HG03066 (cell line): ENCODE measurements around the gene LRRC37A.
"Not testable (repeated sequence)": the region's sequence is repeated elsewhere in the genome, so short reads cannot be mapped to it uniquely, and the experiment has no call there.

Experiments
- ATAC-seq: cut with Tn5 transposase; IDR thresholded peaks from one replicate; pipeline ENCODE4 v1.9.1; 2021; ENCODE audit warnings: low read depth; ENCODE audit not compliant: unreplicated experiment

The LRRC37A gene

DNA sequence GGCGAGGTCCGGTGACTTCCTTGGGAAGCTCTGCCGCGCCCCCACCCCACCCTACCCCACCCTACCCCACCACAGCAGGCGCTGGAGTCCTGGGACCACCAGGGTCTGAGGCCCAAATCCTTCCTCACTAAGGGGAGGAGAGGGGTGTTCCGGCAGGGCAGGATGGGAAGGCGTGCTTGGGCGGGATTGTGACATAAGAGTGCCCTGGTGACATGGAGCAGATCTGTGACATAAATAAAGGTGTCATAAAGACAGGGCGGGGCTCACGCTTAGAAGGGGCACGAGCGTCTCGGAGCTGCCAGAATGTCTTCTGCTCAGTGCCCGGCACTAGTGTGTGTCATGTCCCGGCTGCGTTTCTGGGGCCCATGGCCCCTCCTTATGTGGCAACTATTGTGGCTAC is at the start of gene LRRC37A:
LRRC37A (plus strand) TSS at position 301 of the 400 bp plus-strand sequence; CDS start at position 304, 3 bp downstream.
- not testable (repeated sequence) for ATAC-seq

DNA sequence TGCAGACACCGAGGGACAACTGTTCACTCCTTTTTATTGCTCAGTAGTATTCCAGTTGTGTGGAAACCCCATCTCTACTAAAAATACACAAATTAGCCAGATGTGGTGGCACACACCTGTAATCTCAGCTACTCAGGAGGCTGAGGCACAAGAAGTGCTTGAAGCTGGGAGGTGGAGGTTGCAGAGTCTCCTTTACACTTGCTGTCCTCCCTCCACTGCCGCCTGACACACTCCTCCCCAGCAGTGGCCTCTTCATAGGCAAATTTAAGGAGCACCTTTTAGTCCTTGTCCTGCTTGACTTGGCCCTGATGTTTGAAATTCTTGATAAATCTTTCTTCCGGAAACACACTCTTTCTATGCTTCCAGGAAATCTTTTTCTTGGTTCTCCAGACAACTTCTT is 45.8 kb upstream of the LRRC37A start:
- not testable (repeated sequence) for ATAC-seq

DNA sequence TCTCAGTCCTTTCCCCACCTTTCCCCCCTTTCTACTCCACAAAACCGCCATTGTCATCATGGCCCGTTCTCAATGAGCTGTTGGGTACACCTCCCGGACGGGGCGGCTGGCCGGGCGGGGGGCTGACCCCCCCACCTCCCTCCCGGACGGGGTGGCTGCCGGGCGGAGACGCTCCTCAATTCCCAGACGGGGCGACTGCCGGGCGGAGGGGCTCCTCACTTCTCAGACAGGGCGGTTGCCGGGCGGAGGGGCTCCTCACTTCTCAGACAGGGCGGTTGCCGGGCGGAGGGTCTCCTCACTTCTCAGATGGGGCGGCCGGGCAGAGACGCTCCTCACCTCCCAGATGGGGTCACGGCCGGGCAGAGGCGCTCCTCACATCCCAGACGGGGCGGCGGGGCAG is 42.1 kb upstream of the LRRC37A start:
- not testable (repeated sequence) for ATAC-seq

- not testable (repeated sequence) for ATAC-seq
Measured at GRCh38 chr17:46253722-46254121, 41.2 kb upstream of the LRRC37A start.

GRCh38 chr17:46254215-46254614 is 40.7 kb upstream of the LRRC37A start:
- not testable (repeated sequence) for ATAC-seq

- ATAC-seq, result not testable (repeated sequence)
Measured at GRCh38 chr17:46256369-46256768, 38.6 kb upstream of the LRRC37A start.

GRCh38 chr17:46259845-46260661 is 34.9 kb upstream of the LRRC37A start:
- ATAC-seq, result not testable (repeated sequence)

GRCh38 chr17:46262271-46262670 is 32.7 kb upstream of the LRRC37A start:
- no peak for ATAC-seq

- no peak for ATAC-seq
Measured at GRCh38 chr17:46264456-46265198, 30.3 kb upstream of the LRRC37A start.

DNA sequence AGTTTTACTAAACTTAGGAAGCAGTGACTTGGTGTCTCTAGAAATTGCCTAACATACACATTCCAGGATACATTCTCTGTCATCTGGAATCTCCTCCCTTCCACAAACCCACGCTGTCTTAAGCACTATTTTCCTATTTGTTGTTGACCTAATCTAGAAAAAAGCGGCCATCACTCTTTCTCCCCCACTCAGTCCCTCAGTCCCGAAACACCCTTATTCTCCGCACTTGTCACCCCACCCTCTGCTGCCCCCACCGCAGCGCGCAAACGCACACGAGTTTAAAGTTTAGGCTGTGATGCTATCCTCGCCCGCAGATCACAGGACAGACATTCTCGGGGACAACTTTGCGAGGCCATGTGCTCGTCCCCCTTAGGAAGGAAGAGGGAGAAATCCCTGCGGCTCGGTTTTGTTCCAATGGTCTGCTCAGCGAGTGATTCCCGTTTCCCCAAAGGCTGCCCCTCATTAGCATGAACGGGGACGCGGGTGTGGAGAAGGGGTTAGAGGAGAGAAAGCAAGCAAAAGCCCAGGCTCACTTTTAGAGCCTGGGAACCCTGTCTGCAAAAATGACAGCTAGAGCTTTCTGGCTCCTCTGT is 28.8 kb upstream of the LRRC37A start:
- ATAC-seq, result not testable (repeated sequence)

- ATAC-seq, result peak; percentile 64
Measured at GRCh38 chr17:46266656-46267544, 28.0 kb upstream of the LRRC37A start.

DNA sequence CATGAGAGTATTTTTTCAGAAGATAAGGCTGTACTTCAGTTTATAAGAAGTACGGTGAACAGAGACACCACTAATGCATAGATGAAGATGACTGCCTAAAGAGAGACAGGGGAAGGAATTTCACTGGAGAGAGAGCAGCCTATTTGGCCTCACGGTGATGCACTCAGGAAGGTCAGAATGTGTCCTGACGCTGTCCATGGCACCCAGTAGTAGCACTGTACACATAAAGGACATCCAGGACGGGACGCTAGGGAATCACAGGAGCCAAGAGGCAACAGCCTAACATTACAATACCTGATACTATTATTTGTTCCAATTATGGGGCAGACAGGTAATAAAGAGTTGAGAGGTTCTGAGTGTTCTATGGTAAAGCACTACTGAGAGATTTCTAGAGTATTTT is 24.9 kb upstream of the LRRC37A start:
- ATAC-seq, result no peak

- no peak for ATAC-seq
Measured at GRCh38 chr17:46273541-46274236, 21.2 kb upstream of the LRRC37A start.

GRCh38 chr17:46274238-46274637 is 20.7 kb upstream of the LRRC37A start:
- ATAC-seq, result no peak

DNA sequence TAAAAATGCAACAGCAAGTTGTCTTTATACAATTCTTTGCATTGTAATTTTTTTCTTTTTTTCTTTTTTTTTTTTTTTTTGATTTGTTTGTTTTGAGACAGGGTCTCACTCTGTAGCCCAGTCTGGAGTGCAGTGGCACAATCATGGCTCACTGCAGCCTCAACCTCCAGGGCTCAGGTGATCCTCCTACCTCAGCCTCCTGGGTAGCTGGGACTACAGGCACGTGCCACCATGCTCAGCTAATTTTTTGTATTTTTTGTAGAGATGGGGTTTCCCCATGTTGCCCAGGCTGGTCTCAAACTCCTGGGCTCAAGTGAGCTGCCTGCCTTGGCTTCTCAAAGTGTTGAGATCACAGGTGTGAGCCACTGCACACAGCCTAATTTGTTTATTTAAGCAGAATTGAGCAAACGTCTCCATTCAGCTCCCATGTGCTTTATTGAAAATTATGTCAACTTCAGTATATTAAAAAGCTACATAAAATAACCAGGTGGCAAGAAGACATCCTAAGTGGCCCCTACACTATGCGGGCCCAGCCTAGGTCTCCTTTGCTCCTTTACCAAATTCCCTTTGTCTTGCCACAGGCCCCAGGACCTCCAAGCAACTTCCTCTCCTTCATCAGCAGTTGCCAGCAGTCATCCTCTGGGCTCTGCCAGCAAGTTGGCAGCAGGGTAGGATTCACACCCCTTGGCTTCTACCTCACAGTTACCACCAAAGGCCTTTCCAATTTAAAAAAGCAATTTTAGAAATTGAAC is 18.0 kb upstream of the LRRC37A start:
- ATAC-seq, result not testable (repeated sequence)

GRCh38 chr17:46281336-46281735 is 13.6 kb upstream of the LRRC37A start:
- not testable (repeated sequence) for ATAC-seq

DNA sequence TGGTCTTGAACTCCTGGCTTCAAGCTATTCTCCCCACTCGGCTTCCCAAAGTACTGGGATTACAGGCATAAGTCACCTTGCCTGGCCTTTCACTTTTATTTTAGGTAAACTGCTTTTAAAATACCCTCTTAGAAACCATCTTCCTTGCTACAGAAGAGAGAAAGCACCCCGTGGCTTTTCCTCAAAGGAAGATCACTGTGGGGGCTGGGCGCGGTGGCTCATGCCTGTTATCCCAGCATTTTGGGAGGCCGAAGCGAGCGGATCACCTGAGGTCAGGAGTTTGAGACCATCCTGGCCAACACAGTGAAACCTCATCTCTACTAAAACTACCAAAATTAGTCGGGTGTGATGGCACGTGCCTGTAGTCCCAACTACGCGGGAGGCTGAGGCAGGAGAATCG is 12.3 kb upstream of the LRRC37A start:
- ATAC-seq, result not testable (repeated sequence)

- not testable (repeated sequence) for ATAC-seq
Measured at GRCh38 chr17:46284467-46284866, 10.5 kb upstream of the LRRC37A start.

DNA sequence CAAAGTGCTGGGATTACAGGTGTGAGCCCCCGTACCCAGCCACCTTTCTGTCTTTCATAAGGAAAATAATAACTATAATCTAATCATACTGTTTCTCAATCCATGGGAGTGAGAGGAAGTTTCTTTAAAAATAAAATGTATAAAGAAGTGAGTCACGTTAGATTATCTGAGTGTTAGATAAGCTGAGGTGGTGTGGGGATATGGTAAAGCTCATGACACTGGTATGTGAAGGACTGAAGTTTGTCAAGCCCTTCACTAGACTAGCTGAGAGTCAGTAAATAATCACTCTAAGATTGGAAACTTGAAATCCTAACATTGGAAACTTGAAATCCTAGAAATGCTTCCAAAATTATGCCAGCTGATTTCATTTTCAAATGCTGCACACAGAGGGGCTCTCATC is 9.4 kb upstream of the LRRC37A start:
- ATAC-seq, result not testable (repeated sequence)
